ENCODE results near the gene ZNF236.

GRCh38 chr18:77017355-77017754, 195.0 kb downstream of the ZNF236 start:
- TF ChIP-seq CTCF (IDR thresholded peaks at IDR 0.05; ENCODE audit: low read depth, low read length) = no peak
- TF ChIP-seq EZH2phosphoT487 (IDR thresholded peaks at IDR 0.05; ENCODE audit: low read depth) = no peak
